BE2C (cell line): Measurements from ENCODE around the gene ZNF784.

Experiments used
- DNase-seq: peaks from one replicate; pipeline ENCODE4 v3.0.0-alpha.2; 2020
- H3K27me3 ChIP-seq: fragments of 250-450 bp; sonication (Bioruptor Pico); 2 replicates; pipeline ENCODE4 v1.5.1; 2020; ENCODE audit warnings: mild to moderate bottlenecking
- H3K36me3 ChIP-seq: fragments of 250-450 bp; sonication (Bioruptor Pico); 2 replicates; pipeline ENCODE4 v1.5.1; 2020; ENCODE audit warnings: mild to moderate bottlenecking
- H3K4me1 ChIP-seq: fragments of 250-450 bp; sonication (Bioruptor Pico); 2 replicates; pipeline ENCODE4 v1.5.1; 2020
- H3K4me3 ChIP-seq: 2 replicates; pipeline ENCODE4 v1.5.1; 2011; ENCODE audit warnings: low read depth, low read length
- H3K9me3 ChIP-seq: fragments of 250-450 bp; sonication (Bioruptor Pico); 2 replicates; pipeline ENCODE4 v1.5.1; 2020
- TF ChIP-seq, protein P1 (sequence below): IDR thresholded peaks from 2 replicates; pipeline ENCODE4 v1.5.1; 2012; ENCODE audit warnings: mild to moderate bottlenecking, low read depth, low read length

The ZNF784 gene

GRCh38 chr19:55592391-55593090 is 31.8 kb downstream of the ZNF784 start:
- Histone ChIP-seq H3K27me3 (no peaks in the 10 kb centered on the region), H3K9me3 (no peaks in the 10 kb centered on the region), H3K36me3 (peaks cover 26% of the 10 kb centered on the region), H3K4me3 (no peak overlapping the region), H3K4me1 (peaks cover 2% of the 10 kb centered on the region; the same call in 1 of the 2 replicates)
- TF ChIP-seq, protein P1, sequence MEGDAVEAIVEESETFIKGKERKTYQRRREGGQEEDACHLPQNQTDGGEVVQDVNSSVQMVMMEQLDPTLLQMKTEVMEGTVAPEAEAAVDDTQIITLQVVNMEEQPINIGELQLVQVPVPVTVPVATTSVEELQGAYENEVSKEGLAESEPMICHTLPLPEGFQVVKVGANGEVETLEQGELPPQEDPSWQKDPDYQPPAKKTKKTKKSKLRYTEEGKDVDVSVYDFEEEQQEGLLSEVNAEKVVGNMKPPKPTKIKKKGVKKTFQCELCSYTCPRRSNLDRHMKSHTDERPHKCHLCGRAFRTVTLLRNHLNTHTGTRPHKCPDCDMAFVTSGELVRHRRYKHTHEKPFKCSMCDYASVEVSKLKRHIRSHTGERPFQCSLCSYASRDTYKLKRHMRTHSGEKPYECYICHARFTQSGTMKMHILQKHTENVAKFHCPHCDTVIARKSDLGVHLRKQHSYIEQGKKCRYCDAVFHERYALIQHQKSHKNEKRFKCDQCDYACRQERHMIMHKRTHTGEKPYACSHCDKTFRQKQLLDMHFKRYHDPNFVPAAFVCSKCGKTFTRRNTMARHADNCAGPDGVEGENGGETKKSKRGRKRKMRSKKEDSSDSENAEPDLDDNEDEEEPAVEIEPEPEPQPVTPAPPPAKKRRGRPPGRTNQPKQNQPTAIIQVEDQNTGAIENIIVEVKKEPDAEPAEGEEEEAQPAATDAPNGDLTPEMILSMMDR = no peak
- DNase-seq = no peak

DNA sequence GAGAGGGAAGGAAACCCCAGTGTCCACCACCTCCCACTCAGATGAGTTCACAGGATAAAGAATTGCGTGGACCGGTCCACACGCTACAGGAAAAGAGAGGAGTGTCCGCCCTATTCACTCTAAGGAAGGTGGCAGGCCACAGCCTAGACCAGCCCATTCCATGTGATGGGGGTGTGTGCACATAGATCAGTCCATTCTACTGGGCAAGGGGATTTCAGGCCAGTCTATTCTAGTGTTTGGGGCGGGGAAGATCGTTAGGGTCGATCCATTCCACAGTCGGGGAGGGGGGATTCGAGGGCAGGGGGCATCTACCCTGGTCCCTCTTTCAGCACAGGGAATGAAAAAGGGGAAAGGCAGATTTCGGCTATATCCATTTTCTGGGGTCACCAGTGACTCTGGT is 32.8 kb downstream of the ZNF784 start:
- Histone ChIP-seq H3K27me3 (no peaks in the 10 kb centered on the region), H3K4me1 (peaks cover 7% of the 10 kb centered on the region), H3K36me3 (peaks cover 20% of the 10 kb centered on the region), H3K4me3 (no peak overlapping the region), H3K9me3 (no peaks in the 10 kb centered on the region)
- DNase-seq = no peak
- TF ChIP-seq, protein P1 = no peak

DNA sequence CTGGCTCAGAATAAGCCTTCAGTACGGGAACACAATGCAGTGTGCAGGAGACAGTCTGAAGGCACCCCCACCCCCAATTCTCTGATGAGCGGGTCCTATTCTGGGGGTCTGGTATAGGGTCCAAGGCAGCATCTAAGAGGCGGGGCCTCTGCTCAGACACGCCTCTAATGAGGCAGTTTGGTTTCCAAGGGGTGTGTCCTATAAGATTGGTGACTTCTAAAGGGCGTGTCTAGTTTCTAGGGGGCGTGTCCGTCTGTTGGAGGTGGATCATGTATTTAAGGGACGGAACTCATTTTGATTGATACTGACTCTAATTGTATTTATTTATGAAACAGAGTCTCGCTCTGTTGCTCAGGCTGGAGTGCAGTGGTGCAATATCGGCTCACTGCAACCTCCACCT is 33.7 kb downstream of the ZNF784 start:
- TF ChIP-seq, protein P1 = no peak
- H3K36me3 ChIP-seq = peaks cover 10% of the 10 kb centered on the region
- H3K4me3 ChIP-seq = no peak overlapping the region
- peaks cover 11% of the 10 kb centered on the region for H3K4me1 ChIP-seq
- DNase-seq = no peak
- no peaks in the 10 kb centered on the region for H3K27me3 ChIP-seq
- H3K9me3 ChIP-seq = no peaks in the 10 kb centered on the region

GRCh38 chr19:55590109-55590508 is 34.3 kb downstream of the ZNF784 start:
- DNase-seq = no peak
- Histone ChIP-seq H3K4me1 (peaks cover 11% of the 10 kb centered on the region), H3K27me3 (no peaks in the 10 kb centered on the region), H3K4me3 (no peak overlapping the region), H3K9me3 (no peaks in the 10 kb centered on the region), H3K36me3 (peaks cover 8% of the 10 kb centered on the region)
- TF ChIP-seq, protein P1 = no peak

DNA sequence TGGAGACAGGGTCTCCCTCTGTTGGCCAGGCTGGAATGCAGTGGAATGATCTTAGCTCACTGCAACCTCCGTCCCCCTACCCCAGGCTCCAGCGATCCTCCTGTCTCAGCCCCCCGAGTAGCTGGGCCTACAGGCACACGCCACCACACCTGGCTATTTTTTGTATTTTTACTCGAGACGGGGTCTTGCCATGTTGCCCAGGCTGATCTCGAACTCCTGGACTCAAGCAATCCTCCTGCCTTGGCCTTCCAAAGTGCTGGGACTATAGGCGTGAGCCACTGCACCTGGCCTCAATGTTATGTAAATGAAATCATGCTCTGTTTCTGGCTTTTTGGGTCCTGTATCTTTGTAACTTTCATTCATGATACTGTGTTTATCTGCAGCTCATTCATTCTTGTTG is 35.6 kb downstream of the ZNF784 start:
- Histone ChIP-seq H3K27me3 (no peaks in the 10 kb centered on the region), H3K4me3 (no peak overlapping the region), H3K36me3 (peaks cover 8% of the 10 kb centered on the region), H3K4me1 (peaks cover 11% of the 10 kb centered on the region), H3K9me3 (no peaks in the 10 kb centered on the region)
- DNase-seq = no peak
- TF ChIP-seq, protein P1 = no peak

DNA sequence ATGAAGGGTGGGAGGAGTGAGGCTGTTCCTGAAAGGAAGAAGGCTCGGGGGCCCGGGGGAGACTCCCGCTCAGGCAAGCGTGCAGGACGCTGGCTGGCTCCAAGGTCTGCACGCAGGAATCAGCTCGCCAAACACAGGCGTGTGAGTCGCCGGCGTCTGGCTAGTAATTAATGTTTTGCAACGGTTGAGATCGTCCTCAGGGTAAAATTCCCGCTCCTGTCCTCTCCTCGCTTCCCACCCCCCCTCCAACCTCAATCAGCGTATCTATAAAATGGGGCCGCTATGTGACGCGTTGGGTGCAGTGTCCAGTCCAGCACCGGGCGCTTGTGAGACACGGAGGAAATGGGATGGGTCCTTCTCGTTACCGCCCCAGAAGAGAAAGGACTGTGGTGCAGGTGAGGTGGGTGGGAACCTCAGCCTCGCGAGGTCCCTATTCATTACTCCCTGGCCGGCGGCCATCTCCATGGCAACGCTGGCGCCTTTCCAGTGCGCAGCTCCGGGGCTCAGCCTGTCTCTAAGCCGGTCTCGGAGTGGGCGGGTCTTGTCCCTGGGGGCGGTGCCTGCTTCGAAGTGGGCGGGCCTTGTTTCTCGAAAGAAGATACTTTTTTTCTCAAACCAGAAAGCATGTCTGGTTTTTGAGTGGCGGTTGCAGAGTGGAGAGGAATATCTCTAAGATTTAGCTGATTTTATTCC is 37.2 kb downstream of the ZNF784 start:
- DNase-seq = peak; percentile 99
- TF ChIP-seq, protein P1 = no peak
- Histone ChIP-seq H3K4me3 (peak overlapping the region; percentile 51), H3K36me3 (peaks cover 3% of the 10 kb centered on the region), H3K4me1 (peaks cover 11% of the 10 kb centered on the region), H3K27me3 (no peaks in the 10 kb centered on the region), H3K9me3 (no peaks in the 10 kb centered on the region)
